ENCODE measurements around the gene TSPAN9. TPM values are rescaled to one million over a fixed set of nuclear protein-coding genes. Genes with fewer than 3 reads are reported as not detected.

The TSPAN9 gene
- total and polyA plus RNA-seq, 11 donors, result 70.0 to 387 (median 151) TPM

DNA sequence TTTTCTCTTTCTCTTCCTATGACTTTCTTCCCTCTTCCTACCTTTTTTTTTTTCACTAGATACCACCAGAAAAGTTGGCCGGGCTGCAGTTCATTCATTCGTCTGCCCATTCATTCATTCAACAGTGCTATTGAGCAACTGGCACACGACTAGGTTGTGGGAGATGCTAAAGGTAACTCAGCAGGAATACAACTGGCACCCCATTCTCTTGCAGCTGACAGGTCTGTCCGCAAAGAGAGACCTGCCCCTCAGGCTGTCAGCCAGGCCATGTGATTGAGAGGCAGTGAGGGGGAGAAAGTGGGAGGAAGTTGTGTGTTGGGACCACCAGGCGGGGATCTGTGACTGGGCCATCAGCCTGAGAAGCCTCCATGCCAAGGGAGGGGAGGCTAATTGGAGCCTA, 105.2 kb downstream of the TSPAN9 start:
- Histone ChIP-seq H3K27me3 (no peaks in the 10 kb centered on the region), H3K4me1 (peaks cover 0 to 53% (median 40%) of the 10 kb centered on the region in 12 donors), H3K27ac (no peak overlapping the region), H3K36me3 (no peaks in the 10 kb centered on the region), H3K4me3 (no peak overlapping the region), H3K9me3 (no peaks in the 10 kb centered on the region)
- intact Hi-C loops (cut with DNase I), result loop anchor here in 1 of 10 donors (5.0 kb wide), 1 partner anchor 35 kb away; no protein-coding TSS in a partner anchor
- TF ChIP-seq, protein P1, sequence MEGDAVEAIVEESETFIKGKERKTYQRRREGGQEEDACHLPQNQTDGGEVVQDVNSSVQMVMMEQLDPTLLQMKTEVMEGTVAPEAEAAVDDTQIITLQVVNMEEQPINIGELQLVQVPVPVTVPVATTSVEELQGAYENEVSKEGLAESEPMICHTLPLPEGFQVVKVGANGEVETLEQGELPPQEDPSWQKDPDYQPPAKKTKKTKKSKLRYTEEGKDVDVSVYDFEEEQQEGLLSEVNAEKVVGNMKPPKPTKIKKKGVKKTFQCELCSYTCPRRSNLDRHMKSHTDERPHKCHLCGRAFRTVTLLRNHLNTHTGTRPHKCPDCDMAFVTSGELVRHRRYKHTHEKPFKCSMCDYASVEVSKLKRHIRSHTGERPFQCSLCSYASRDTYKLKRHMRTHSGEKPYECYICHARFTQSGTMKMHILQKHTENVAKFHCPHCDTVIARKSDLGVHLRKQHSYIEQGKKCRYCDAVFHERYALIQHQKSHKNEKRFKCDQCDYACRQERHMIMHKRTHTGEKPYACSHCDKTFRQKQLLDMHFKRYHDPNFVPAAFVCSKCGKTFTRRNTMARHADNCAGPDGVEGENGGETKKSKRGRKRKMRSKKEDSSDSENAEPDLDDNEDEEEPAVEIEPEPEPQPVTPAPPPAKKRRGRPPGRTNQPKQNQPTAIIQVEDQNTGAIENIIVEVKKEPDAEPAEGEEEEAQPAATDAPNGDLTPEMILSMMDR (IDR thresholded peaks at IDR 0.05), result no peak
- TF ChIP-seq POLR2A (IDR thresholded peaks at IDR 0.05), result no peak
- peak in 1 of 5 donors; percentile 37 for DNase-seq
- 72 to 77% (median 76%) methylated on average over 5 of the region's 5 CpGs for WGBS, 4 donors
- no peak for ATAC-seq

DNA sequence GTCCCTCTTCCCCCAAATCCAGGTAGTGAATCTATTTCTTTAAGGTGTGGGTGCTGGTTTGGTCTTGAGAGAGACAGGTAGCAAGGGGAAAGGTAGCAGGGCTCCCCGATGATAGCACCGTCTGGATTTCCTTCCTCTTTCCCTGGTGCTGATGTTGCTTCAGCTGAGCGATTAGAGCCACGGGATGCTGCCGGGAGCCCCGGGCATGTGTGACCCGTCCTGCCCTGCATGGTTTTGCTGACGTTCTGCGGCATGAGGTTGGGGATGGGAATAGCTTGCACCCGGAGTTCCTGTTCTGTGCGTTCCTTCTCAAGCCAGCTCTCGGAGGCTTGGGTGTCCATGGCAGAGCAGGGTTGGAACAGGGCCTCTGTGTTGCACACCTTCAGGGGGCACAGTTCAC, 107.3 kb downstream of the TSPAN9 start:
- peak overlapping the region; percentile 59 to 95 (median 86) for H3K27ac ChIP-seq
- DNase-seq (peak in 1 of 5 donors; percentile 43), ATAC-seq (peak in 1 of 4 donors; percentile 2)
- no peak for TF ChIP-seq POLR2A (IDR thresholded peaks at IDR 0.05)
- TF ChIP-seq, protein P1 (IDR thresholded peaks at IDR 0.05), result no peak
- H3K4me1 ChIP-seq, result peaks cover 0 to 64% (median 46%) of the 10 kb centered on the region in 12 donors
- intact Hi-C loops (cut with DNase I), result loop anchor here in 1 of 10 donors (5.0 kb wide), 1 partner anchor 37 kb away; no protein-coding TSS in a partner anchor
- H3K27me3 ChIP-seq, result no peaks in the 10 kb centered on the region
- no peaks in the 10 kb centered on the region for H3K9me3 ChIP-seq
- H3K4me3 ChIP-seq, result no peak overlapping the region
- H3K36me3 ChIP-seq, result no peaks in the 10 kb centered on the region
- WGBS, 4 donors, result 64 to 75% (median 67%) methylated on average over 12 of the region's 12 CpGs

DNA sequence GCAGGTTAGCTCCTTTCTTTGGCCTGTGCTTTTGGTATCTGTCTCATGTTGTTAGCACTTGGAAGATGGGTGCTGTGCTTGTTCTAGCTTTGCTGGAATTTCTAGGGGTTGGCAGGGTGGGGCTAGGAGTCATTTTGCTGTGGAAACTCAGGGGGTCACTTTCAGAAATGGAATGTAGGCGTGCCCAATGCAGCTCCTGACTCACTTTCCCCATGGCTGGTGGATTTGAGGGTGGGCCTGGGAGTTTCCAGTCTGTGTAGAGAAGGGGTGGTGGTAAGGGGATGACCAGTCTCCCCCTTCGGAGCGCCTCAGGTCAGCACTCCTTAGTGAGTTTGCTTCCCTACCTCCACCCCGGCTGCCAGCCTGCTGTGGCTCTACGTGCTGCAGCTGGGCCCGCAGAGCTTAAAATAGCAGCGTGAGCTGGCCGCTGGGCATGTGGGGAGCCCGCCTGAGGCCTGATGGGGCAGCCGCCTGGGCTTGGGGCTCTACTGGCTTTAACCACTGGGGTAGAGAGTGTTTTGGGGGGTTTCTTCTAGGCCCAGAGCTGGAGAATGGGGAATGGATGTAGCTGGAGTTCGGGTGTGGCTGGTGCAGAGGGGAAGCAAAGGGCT, 108.2 kb downstream of the TSPAN9 start:
- intact Hi-C loops (cut with DNase I), result no loop called here
- H3K4me1 ChIP-seq, result peaks cover 0 to 69% (median 51%) of the 10 kb centered on the region in 12 donors
- TF ChIP-seq, protein P1 (IDR thresholded peaks at IDR 0.05), result no peak
- no peak for TF ChIP-seq POLR2A (IDR thresholded peaks at IDR 0.05)
- H3K27me3 ChIP-seq, result no peaks in the 10 kb centered on the region
- peak overlapping the region; percentile 59 to 95 (median 86) for H3K27ac ChIP-seq
- WGBS, 4 donors, result 54 to 70% (median 62%) methylated on average over 11 of the region's 11 CpGs
- no peaks in the 10 kb centered on the region for H3K36me3 ChIP-seq
- DNase-seq (peak; percentile 70 to 89 (median 82)), ATAC-seq (peak; percentile 79 to 93 (median 87))
- H3K9me3 ChIP-seq, result no peaks in the 10 kb centered on the region
- no peak overlapping the region for H3K4me3 ChIP-seq

DNA sequence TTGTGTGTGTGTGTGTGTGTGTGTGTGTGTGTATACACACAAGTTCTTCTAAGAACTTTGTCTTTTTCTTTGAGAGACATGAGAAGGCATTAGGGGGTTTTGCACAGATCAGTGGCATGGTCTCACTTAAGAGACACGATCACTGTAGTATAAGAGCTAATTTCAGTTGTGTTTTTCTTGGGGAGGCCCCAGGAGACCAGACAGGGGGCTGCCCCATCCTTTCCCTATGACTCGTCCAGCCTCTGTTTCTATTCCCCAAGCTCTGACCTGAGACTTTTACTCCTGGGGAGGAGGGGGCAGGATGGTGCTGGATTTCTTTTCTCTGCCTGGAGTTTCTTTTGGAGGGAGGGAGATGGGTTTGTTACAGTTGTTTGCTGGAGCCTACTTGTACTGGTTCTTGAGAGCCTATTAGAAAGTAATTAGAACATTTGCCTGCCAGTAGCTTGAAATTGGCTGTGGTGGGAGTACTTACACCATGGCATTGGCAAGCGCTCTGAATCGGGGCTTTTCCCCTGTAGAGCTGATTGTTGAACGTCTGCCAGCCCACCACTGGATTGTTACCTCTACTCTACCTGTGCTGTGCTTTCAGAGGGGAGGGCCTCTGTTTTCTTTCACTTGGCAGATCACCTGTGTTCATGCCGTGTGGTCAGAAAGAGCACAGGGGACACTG, 109.5 kb downstream of the TSPAN9 start:
- 63 to 65% (median 63%) methylated on average over 5 to 6 of the region's 6 CpGs for WGBS, 4 donors
- intact Hi-C loops (cut with DNase I), result no loop called here
- H3K9me3 ChIP-seq, result no peaks in the 10 kb centered on the region
- H3K27ac ChIP-seq, result peak overlapping the region in 8 of 12 donors; percentile 85 to 95 (median 88)
- DNase-seq (no peak), ATAC-seq (no peak)
- no peak overlapping the region for H3K4me3 ChIP-seq
- no peaks in the 10 kb centered on the region for H3K36me3 ChIP-seq
- no peaks in the 10 kb centered on the region for H3K27me3 ChIP-seq
- peaks cover 0 to 73% (median 51%) of the 10 kb centered on the region in 12 donors for H3K4me1 ChIP-seq
- no peak for TF ChIP-seq POLR2A (IDR thresholded peaks at IDR 0.05)
- TF ChIP-seq, protein P1 (IDR thresholded peaks at IDR 0.05), result no peak

Data from heart left ventricle (tissue), 16 donors.